GM23338 (cell line): ENCODE measurements around the gene PLEKHA8. TPM values are rescaled to one million over a fixed set of nuclear protein-coding genes. Genes with fewer than 3 reads are reported as not detected.

Experiments
- ATAC-seq: fragments of 200-7000 bp; cut with Tn5 transposase; 3 replicates; pipeline ENCODE4 v1.9.1; 2020
- DNase-seq: peaks from one replicate; pipeline ENCODE4 v3.0.0-alpha.2; 2015; ENCODE audit warnings: low spot score
- H2AFZ ChIP-seq: fragments of 200-600 bp; sonication (generic); 2 replicates; pipeline ENCODE4 v1.8.0; 2016; ENCODE audit warnings: antibody characterized with exemption, mild to moderate bottlenecking, moderate library complexity
- H3F3A ChIP-seq: fragments of 200-600 bp; sonication (generic); replicated peaks from 2 replicates; pipeline ENCODE4 v1.8.0; 2017; ENCODE audit warnings: antibody characterized with exemption, mixed run types, low read depth
- H3K27ac ChIP-seq: fragments of 200-600 bp; sonication (generic); 2 replicates; pipeline ENCODE4 v1.6.1; 2016; ENCODE audit warnings: low read depth
- H3K27me3 ChIP-seq: fragments of 200-600 bp; sonication (generic); 2 replicates; pipeline ENCODE4 v1.8.0; 2016; ENCODE audit warnings: mild to moderate bottlenecking, mixed run types, moderate library complexity; ENCODE audit not compliant: insufficient read depth
- H3K36me3 ChIP-seq: fragments of 200-600 bp; sonication (generic); 2 replicates; pipeline ENCODE4 v1.8.0; 2016; ENCODE audit warnings: mild to moderate bottlenecking; ENCODE audit not compliant: insufficient read depth
- H3K4me1 ChIP-seq: fragments of 200-600 bp; sonication (generic); 2 replicates; pipeline ENCODE4 v1.8.0; 2016; ENCODE audit warnings: mild to moderate bottlenecking, moderate library complexity; ENCODE audit not compliant: insufficient read depth
- H3K4me2 ChIP-seq: fragments of 200-600 bp; sonication (generic); 2 replicates; pipeline ENCODE4 v1.7.1; 2017; ENCODE audit warnings: mixed run types
- H3K4me3 ChIP-seq: fragments of 200-600 bp; sonication (generic); 2 replicates; pipeline ENCODE4 v1.6.1; 2016; ENCODE audit warnings: mixed run types
- H3K79me2 ChIP-seq: fragments of 200-600 bp; sonication (generic); replicated peaks from 2 replicates; pipeline ENCODE4 v1.8.0; 2017; ENCODE audit warnings: mild to moderate bottlenecking; ENCODE audit not compliant: insufficient read depth
- H3K9me2 ChIP-seq: fragments of 200-600 bp; sonication (generic); 2 replicates; pipeline ENCODE4 v1.8.0; 2017; ENCODE audit not compliant: insufficient read depth
- H4K20me1 ChIP-seq: fragments of 200-600 bp; sonication (generic); replicated peaks from 2 replicates; pipeline ENCODE4 v1.8.0; 2017; ENCODE audit warnings: mild to moderate bottlenecking; ENCODE audit not compliant: insufficient read depth
- H3K27ac Mint-ChIP-seq: 2 replicates; pipeline ENCODE4 v1.8.0; 2020; ENCODE audit warnings: inconsistent platforms, mild to moderate bottlenecking, moderate library complexity, mixed read lengths
- H3K27me3 Mint-ChIP-seq: 3 replicates; pipeline ENCODE4 v1.8.0; 2022; ENCODE audit warnings: low read depth, mild to moderate bottlenecking, moderate library complexity, mixed read lengths, inconsistent platforms; ENCODE audit not compliant: insufficient read depth, poor library complexity
- H3K36me3 Mint-ChIP-seq: 3 replicates; pipeline ENCODE4 v1.8.0; 2021; ENCODE audit warnings: low read depth, mild to moderate bottlenecking, inconsistent platforms, moderate library complexity, mixed read lengths
- H3K4me1 Mint-ChIP-seq: 3 replicates; pipeline ENCODE4 v1.8.0; 2020; ENCODE audit warnings: mild to moderate bottlenecking, inconsistent platforms, mixed read lengths
- H3K4me3 Mint-ChIP-seq: 3 replicates; pipeline ENCODE4 v1.8.0; 2021; ENCODE audit warnings: moderate library complexity, mild to moderate bottlenecking, inconsistent platforms, mixed read lengths
- H3K9me3 Mint-ChIP-seq: 3 replicates; pipeline ENCODE4 v1.8.0; 2020; ENCODE audit warnings: moderate library complexity, mild to moderate bottlenecking, inconsistent platforms, mixed read lengths
- CREB1 ChIP-seq: fragments of 250-450 bp; sonication (Bioruptor Pico); IDR thresholded peaks from 2 replicates; pipeline ENCODE4 v1.5.0; 2020; ENCODE audit warnings: low read depth, mild to moderate bottlenecking, moderate library complexity
- EZH2 ChIP-seq: fragments of 200-600 bp; sonication (generic); IDR thresholded peaks from one replicate; pipeline ENCODE4 v1.8.0; 2017; ENCODE audit warnings: antibody characterized with exemption, mild to moderate bottlenecking, low read depth; ENCODE audit not compliant: unreplicated experiment
- EZH2phosphoT487 ChIP-seq: fragments of 200-600 bp; sonication (generic); IDR thresholded peaks from one replicate; pipeline ENCODE4 v1.8.1; 2018; ENCODE audit warnings: antibody characterized with exemption; ENCODE audit not compliant: unreplicated experiment
- POLR2AphosphoS5 ChIP-seq: IDR thresholded peaks from 2 replicates; pipeline ENCODE4 v1.6.1; 2016; ENCODE audit warnings: antibody characterized with exemption, low read depth
- ZNF114 ChIP-seq: fragments of 250-450 bp; sonication (Bioruptor Pico); IDR thresholded peaks from 2 replicates; pipeline ENCODE4 v1.5.0; 2020; ENCODE audit warnings: mild to moderate bottlenecking, moderate library complexity
- ZNF331 ChIP-seq: fragments of 250-450 bp; sonication (Bioruptor Pico); IDR thresholded peaks from 2 replicates; pipeline ENCODE4 v1.5.0; 2020; ENCODE audit warnings: low read depth, mild to moderate bottlenecking, moderate library complexity
- ZNF462 ChIP-seq: fragments of 250-450 bp; sonication (Bioruptor Pico); IDR thresholded peaks from 2 replicates; pipeline ENCODE4 v1.5.0; 2020; ENCODE audit warnings: mild to moderate bottlenecking, moderate library complexity
- polyA plus RNA-seq: library from polyadenylated mRNA; unstranded; fragments of >200 nt; fragmentation: Nextera tagmentation; extraction: Ambion mirVana; gene quantifications from 2 replicates; pipeline ENCODE4 v1.2.1, GENCODE V29; 2016
- total RNA-seq: library from RNA; depleted of rRNA; stranded (reverse); fragments of >200 nt; shearing (Covaris generic); gene quantifications from 2 replicates; pipeline ENCODE4 v1.2.3, GENCODE V29; 2014
- TF ChIP-seq, protein P1 (sequence below): IDR thresholded peaks from one replicate; pipeline ENCODE4 v1.6.1; 2018; ENCODE audit warnings: antibody characterized with exemption; ENCODE audit not compliant: unreplicated experiment
- TF ChIP-seq, protein P2 (sequence below): IDR thresholded peaks from 2 replicates; pipeline ENCODE4 v1.6.1; 2016; ENCODE audit warnings: antibody characterized with exemption

Gene PLEKHA8
- total and polyA plus RNA-seq, 2 experiments from 2014 or later, result 11.6 to 44.9 TPM

DNA sequence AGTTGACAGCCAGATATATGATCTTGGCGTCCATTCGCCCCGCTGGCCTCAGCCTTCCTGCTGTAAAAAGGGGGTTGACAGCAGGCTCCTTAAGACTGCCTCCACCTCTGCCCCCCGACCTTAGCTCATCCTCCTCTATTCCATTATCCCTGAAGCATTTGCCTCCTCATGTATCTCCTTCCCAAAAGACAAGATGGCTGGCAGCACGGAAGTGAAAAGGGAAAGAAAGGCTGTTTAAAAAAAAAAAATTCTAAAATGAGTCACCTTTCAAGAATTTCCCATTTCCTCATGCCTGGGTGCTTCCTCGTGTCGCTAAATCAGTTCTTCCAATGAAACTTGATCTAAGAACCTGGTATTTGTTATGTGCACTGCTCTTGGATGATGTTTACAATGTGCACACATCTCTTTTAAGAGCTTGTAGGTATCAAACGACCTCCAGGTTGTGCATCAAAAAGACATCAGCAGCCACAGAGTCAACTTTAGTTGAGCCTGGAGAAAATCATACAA lies 40.3 kb upstream of the PLEKHA8 start:
- Histone ChIP-seq H3K9me2 (no peaks in the 10 kb centered on the region), H3K79me2 (peaks cover 57% of the 10 kb centered on the region), H3K27me3 (peaks cover 17% of the 10 kb centered on the region), H3K27ac (peak overlapping the region; percentile 42), H3K36me3 (no peaks in the 10 kb centered on the region; the same call in 1 of the 2 replicates), H3F3A (0 out of 2 replicates have a peak, but pooled peaks cover 8% of the 10 kb centered on the region), H3K4me2 (peak overlapping the region; percentile 98), H3K4me3 (peak overlapping the region; percentile 94), H2AFZ (no peak overlapping the region), H4K20me1 (peaks cover 13% of the 10 kb centered on the region), H3K4me1 (peaks cover 17% of the 10 kb centered on the region)
- Mint-ChIP-seq H3K36me3 (0 out of 3 replicates have a peak, but pooled peaks cover 11% of the 10 kb centered on the region), H3K9me3 (peaks cover 8% of the 10 kb centered on the region), H3K27me3 (peaks cover 11% of the 10 kb centered on the region), H3K4me3 (peak overlapping the region; percentile 80), H3K4me1 (peaks cover 18% of the 10 kb centered on the region), H3K27ac (no peak overlapping the region)
- ATAC-seq (no peak), DNase-seq (peak; percentile 61)
- TF ChIP-seq, protein P1, sequence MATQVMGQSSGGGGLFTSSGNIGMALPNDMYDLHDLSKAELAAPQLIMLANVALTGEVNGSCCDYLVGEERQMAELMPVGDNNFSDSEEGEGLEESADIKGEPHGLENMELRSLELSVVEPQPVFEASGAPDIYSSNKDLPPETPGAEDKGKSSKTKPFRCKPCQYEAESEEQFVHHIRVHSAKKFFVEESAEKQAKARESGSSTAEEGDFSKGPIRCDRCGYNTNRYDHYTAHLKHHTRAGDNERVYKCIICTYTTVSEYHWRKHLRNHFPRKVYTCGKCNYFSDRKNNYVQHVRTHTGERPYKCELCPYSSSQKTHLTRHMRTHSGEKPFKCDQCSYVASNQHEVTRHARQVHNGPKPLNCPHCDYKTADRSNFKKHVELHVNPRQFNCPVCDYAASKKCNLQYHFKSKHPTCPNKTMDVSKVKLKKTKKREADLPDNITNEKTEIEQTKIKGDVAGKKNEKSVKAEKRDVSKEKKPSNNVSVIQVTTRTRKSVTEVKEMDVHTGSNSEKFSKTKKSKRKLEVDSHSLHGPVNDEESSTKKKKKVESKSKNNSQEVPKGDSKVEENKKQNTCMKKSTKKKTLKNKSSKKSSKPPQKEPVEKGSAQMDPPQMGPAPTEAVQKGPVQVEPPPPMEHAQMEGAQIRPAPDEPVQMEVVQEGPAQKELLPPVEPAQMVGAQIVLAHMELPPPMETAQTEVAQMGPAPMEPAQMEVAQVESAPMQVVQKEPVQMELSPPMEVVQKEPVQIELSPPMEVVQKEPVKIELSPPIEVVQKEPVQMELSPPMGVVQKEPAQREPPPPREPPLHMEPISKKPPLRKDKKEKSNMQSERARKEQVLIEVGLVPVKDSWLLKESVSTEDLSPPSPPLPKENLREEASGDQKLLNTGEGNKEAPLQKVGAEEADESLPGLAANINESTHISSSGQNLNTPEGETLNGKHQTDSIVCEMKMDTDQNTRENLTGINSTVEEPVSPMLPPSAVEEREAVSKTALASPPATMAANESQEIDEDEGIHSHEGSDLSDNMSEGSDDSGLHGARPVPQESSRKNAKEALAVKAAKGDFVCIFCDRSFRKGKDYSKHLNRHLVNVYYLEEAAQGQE, result no peak
- no peak for TF ChIP-seq EZH2
- no peak for TF ChIP-seq POLR2AphosphoS5
- no peak for TF ChIP-seq EZH2phosphoT487

- H3K79me2 ChIP-seq, result peaks cover 49% of the 10 kb centered on the region
- peaks cover 11% of the 10 kb centered on the region for H3K27me3 Mint-ChIP-seq
- TF ChIP-seq, protein P2, sequence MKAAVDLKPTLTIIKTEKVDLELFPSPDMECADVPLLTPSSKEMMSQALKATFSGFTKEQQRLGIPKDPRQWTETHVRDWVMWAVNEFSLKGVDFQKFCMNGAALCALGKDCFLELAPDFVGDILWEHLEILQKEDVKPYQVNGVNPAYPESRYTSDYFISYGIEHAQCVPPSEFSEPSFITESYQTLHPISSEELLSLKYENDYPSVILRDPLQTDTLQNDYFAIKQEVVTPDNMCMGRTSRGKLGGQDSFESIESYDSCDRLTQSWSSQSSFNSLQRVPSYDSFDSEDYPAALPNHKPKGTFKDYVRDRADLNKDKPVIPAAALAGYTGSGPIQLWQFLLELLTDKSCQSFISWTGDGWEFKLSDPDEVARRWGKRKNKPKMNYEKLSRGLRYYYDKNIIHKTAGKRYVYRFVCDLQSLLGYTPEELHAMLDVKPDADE, result no peak
- TF ChIP-seq ZNF462 (no peak), ZNF331 (CRISPR knock-in tag) (no peak), EZH2phosphoT487 (no peak), CREB1 (no peak), ZNF114 (CRISPR knock-in tag) (no peak)
Measured at GRCh38 chr7:29988424-29989256, 39.6 kb upstream of the PLEKHA8 start.

More at GRCh38 chr7:29988424-29989256, 39.6 kb upstream of the PLEKHA8 start:
- ATAC-seq (peak; percentile 56), DNase-seq (peak; percentile 69)
- Mint-ChIP-seq H3K9me3 (peaks cover 15% of the 10 kb centered on the region), H3K27ac (no peak overlapping the region; the same call in 1 of the 2 replicates), H3K36me3 (0 out of 3 replicates have a peak, but pooled peaks cover 11% of the 10 kb centered on the region), H3K4me3 (peak overlapping the region; percentile 80), H3K4me1 (peaks cover 18% of the 10 kb centered on the region)
- H3K4me2 ChIP-seq, result peak overlapping the region; percentile 98
- peaks cover 17% of the 10 kb centered on the region for H3K4me1 ChIP-seq
- H3K27ac ChIP-seq, result peak overlapping the region; percentile 42
- no peaks in the 10 kb centered on the region; the same call in 1 of the 2 replicates for H3K36me3 ChIP-seq
- H2AFZ ChIP-seq, result peak overlapping the region; percentile 99
- H3K4me3 ChIP-seq, result peak overlapping the region; percentile 94
- peaks cover 17% of the 10 kb centered on the region for H3K27me3 ChIP-seq
- H3K9me2 ChIP-seq, result no peaks in the 10 kb centered on the region
- 0 out of 2 replicates have a peak, but pooled peaks cover 8% of the 10 kb centered on the region for H3F3A ChIP-seq
- H4K20me1 ChIP-seq, result peaks cover 10% of the 10 kb centered on the region
